HepG2 (cell line): ENCODE measurements around the gene MALRD1. TPM values are rescaled to one million over a fixed set of nuclear protein-coding genes. Genes with fewer than 3 reads are reported as not detected.

Experiments used
- ATAC-seq: fragments of 200-7000 bp; cut with Tn5 transposase; 3 replicates; pipeline ENCODE4 v1.9.1; 2020; ENCODE audit warnings: mild to moderate bottlenecking, moderate library complexity
- BruUV-seq: library from RNA; stranded (reverse); fragments of 400-500 nt; replicated peaks from 2 replicates; lab custom pipeline; 2021; lab: Mats Ljungman, UMichigan
- CTCF ChIA-PET: fragments of 300-600 bp; formaldehyde crosslinking; extraction: SDS; loops from one replicate; lab custom pipeline; 2021; ENCODE audit warnings: low total read pairs, inconsistent platforms, low intra/inter-chr PET ratio; lab: Yijun Ruan, JAX
- POLR2A ChIA-PET: fragments of 350-600 bp; sonication (Branson Sonifier 250); formaldehyde crosslinking; loops from one replicate; lab custom pipeline; 2020; ENCODE audit warnings: antibody characterized with exemption, inconsistent platforms; lab: Yijun Ruan, JAX
- DNase-seq: peaks from one replicate; pipeline ENCODE4 v3.0.0-alpha.2; 2015; ENCODE audit warnings: low spot score
- FAIRE-seq: peaks from 3 replicates; lab custom pipeline; 2011; peaks lifted over from hg19 to GRCh38; lab: Jason Lieb, UNC
- H2AFZ ChIP-seq: one replicate; pipeline ENCODE4 v1.6.1; 2011; ENCODE audit warnings: low read length, inconsistent platforms
- H3K27ac ChIP-seq: fragments of 300-600 bp; 3 replicates; pipeline ENCODE4 v1.8.0; 2011; ENCODE audit warnings: mixed run types, mild to moderate bottlenecking, mixed read lengths, low read length, inconsistent platforms; ENCODE audit not compliant: insufficient read depth; ENCODE audit errors: extremely low read length
- H3K27me3 ChIP-seq, 2 experiments: fragments of 200-600 bp in 1 of 2; 2 replicates in 1 of 2; 3 replicates in 1 of 2; pipeline versions ENCODE4 v1.6.0 to v1.8.0; 2011; ENCODE audit warnings: low read length in 2 of 2, mild to moderate bottlenecking in 2 of 2, moderate library complexity in 2 of 2, inconsistent platforms in 1 of 2; ENCODE audit not compliant: insufficient read depth in 2 of 2, control insufficient read depth in 1 of 2
- H3K36me3 ChIP-seq, 2 experiments: fragments of 200-600 bp in 1 of 2; replicated peaks in 1 of 2; 2 replicates in 1 of 2; 3 replicates in 1 of 2; pipeline versions ENCODE4 v1.5.1 to v1.8.0; 2011; ENCODE audit warnings: low read length in 2 of 2, inconsistent platforms in 1 of 2; ENCODE audit not compliant: insufficient read depth in 2 of 2, control insufficient read depth in 1 of 2
- H3K4me1 ChIP-seq: 2 replicates; pipeline ENCODE4 v1.5.1; 2012; ENCODE audit warnings: low read length, inconsistent platforms; ENCODE audit not compliant: insufficient read depth
- H3K4me2 ChIP-seq: 2 replicates; pipeline ENCODE4 v1.6.0; 2011; ENCODE audit warnings: low read depth, low read length, inconsistent platforms
- H3K4me3 ChIP-seq, 3 experiments: fragments of 200-600 bp in 1 of 3; sonication (generic), shearing (Covaris generic) in 1 of 3; replicated peaks in 1 of 3; 2 replicates each; pipeline ENCODE4 v1.5.1; 2011 to 2016; ENCODE audit warnings: low read length in 3 of 3, inconsistent platforms in 2 of 3, low read depth in 2 of 3, mild to moderate bottlenecking in 2 of 3, control low read depth in 1 of 3, mixed read lengths in 1 of 3; ENCODE audit not compliant: insufficient read depth in 1 of 3
- H3K79me2 ChIP-seq: one replicate; pipeline ENCODE4 v1.6.1; 2011; ENCODE audit warnings: low read length, inconsistent platforms; ENCODE audit not compliant: insufficient read depth
- H3K9ac ChIP-seq: 2 replicates; pipeline ENCODE4 v1.6.0; 2011; ENCODE audit warnings: mild to moderate bottlenecking, low read depth, low read length, inconsistent platforms; ENCODE audit not compliant: insufficient read depth
- H3K9me3 ChIP-seq: 2 replicates; pipeline ENCODE4 v1.5.1; 2012; ENCODE audit warnings: mild to moderate bottlenecking, low read length
- H4K20me1 ChIP-seq: 2 replicates; pipeline ENCODE4 v1.6.0; 2011; ENCODE audit warnings: inconsistent platforms, mild to moderate bottlenecking, low read length, moderate library complexity; ENCODE audit not compliant: insufficient read depth
- ARID5B ChIP-seq: IDR thresholded peaks from 2 replicates; pipeline ENCODE4 v1.4.0; 2020; ENCODE audit warnings: mild to moderate bottlenecking, missing genetic modification reagents
- DPF2 ChIP-seq: sonication (generic); formaldehyde crosslinking; IDR thresholded peaks from 2 replicates; pipeline ENCODE4 v1.4.0; 2020; ENCODE audit warnings: mild to moderate bottlenecking, low read depth, missing genetic modification reagents, borderline replicate concordance
- EED ChIP-seq: sonication (generic); formaldehyde crosslinking; IDR thresholded peaks from 2 replicates; pipeline ENCODE4 v1.5.0; 2020; ENCODE audit warnings: mild to moderate bottlenecking, missing genetic modification reagents
- MAFF ChIP-seq: IDR thresholded peaks from 2 replicates; pipeline ENCODE4 v1.6.1; 2011; ENCODE audit warnings: low read depth, low read length, improper control_type of control experiment
- NFAT5 ChIP-seq: sonication (generic); formaldehyde crosslinking; IDR thresholded peaks from 2 replicates; pipeline ENCODE4 v1.4.0; 2020; ENCODE audit warnings: missing genetic modification reagents
- TBL1XR1 ChIP-seq: fragments of 150-350 bp; IDR thresholded peaks from 2 replicates; pipeline ENCODE4 v1.6.1; 2014; ENCODE audit warnings: borderline replicate concordance, low read length; ENCODE audit not compliant: partially characterized antibody
- ZNF12 ChIP-seq: sonication (generic); formaldehyde crosslinking; IDR thresholded peaks from 2 replicates; pipeline ENCODE4 v1.5.0; 2020; ENCODE audit warnings: missing genetic modification reagents
- WGBS: methylation state at CpG from one replicate; pipeline ENCODE4 v1.1.6; 2017; ENCODE audit warnings: low lambda C conversion rate; 5-methylcytosine and 5-hydroxymethylcytosine counted together
- in situ Hi-C: cut with HindIII; loops from 2 replicates; pipeline ENCODE4 v1.10.0; 2017; ENCODE audit warnings: low pct_unique_long_range_greater_than_20kb; ENCODE audit not compliant: extremely low pct_ligation_motif_present
- intact Hi-C: fragments of 100-400 bp; cut with micrococcal nuclease; formaldehyde crosslinking; loops from one replicate; pipeline ENCODE4 v1.10.0; 2022; ENCODE audit not compliant: unreplicated experiment
- polyA plus RNA-seq, 8 experiments: library from polyadenylated mRNA; depleted of rRNA in 3 of 8; stranded (reverse) in 7 of 8; unstranded in 1 of 8; fragments of >200 nt; fragmentation: Illumina TruSeq in 4 of 8; extraction: Trizol in 4 of 8; gene quantifications; 2 replicates each; pipeline versions ENCODE4 v1.2.1 to v1.2.3, GENCODE V29; 2011 to 2016; ENCODE audit warnings: low read depth in 4 of 8, missing spikeins in 1 of 8, mixed read lengths in 1 of 8; ENCODE audit not compliant: insufficient read depth in 1 of 8
- total RNA-seq, 5 experiments: library from RNA; depleted of rRNA; stranded (reverse); fragments of >200 nt; fragmentation: Illumina TruSeq; extraction: Trizol; gene quantifications; 2 replicates each; pipeline ENCODE4 v1.2.3, GENCODE V29; 2016; ENCODE audit warnings: low read depth in 1 of 5
- TF ChIP-seq, protein P1 (sequence below): sonication (generic); formaldehyde crosslinking; IDR thresholded peaks from 2 replicates; pipeline ENCODE4 v1.5.0; 2020; ENCODE audit warnings: mild to moderate bottlenecking, missing genetic modification reagents

MALRD1 gene
- total and polyA plus RNA-seq, 2 of the 13 experiments (the other 11 are each of a cell fraction or from before 2014, with no cell fraction given): 5.7 to 15.4 TPM

DNA sequence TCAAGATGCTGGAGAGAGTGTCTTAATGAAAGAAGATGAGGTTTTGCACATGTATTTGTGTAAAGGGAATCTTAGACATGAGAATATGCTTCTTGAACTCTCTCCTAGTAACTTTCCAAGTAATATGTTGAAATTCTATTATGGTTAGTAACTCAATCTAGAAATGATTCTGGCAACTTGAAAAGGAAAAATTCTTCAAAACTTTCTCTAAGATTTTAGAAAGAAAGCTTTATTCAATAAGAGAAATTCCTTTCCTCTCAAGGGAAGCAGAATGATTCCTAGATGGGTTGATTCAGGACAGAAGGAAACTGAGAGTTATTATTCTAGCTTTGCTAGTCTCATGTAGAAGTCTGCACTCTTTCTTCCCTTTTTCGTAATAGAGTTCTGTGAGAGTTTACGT lies 403.3 kb downstream of the MALRD1 start:
- no peaks in the 10 kb centered on the region for H3K4me1 ChIP-seq
- no peaks in the 10 kb centered on the region for H3K79me2 ChIP-seq
- no peaks in the 10 kb centered on the region for H3K27me3 ChIP-seq
- no peak overlapping the region for H3K4me3 ChIP-seq
- TF ChIP-seq TBL1XR1 (no peak), ZNF12 (CRISPR knock-in tag) (no peak)
- TF ChIP-seq, protein P1, sequence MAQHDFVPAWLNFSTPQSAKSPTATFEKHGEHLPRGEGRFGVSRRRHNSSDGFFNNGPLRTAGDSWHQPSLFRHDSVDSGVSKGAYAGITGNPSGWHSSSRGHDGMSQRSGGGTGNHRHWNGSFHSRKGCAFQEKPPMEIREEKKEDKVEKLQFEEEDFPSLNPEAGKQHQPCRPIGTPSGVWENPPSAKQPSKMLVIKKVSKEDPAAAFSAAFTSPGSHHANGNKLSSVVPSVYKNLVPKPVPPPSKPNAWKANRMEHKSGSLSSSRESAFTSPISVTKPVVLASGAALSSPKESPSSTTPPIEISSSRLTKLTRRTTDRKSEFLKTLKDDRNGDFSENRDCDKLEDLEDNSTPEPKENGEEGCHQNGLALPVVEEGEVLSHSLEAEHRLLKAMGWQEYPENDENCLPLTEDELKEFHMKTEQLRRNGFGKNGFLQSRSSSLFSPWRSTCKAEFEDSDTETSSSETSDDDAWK (CRISPR knock-in tag): no peak
- intact Hi-C loops: no loop called here
- no peak for ATAC-seq
- H3K36me3 ChIP-seq: no peaks in the 10 kb centered on the region
- ChIA-PET CTCF (no interaction called here), POLR2A (no interaction called here)
- H3K27ac ChIP-seq: no peak overlapping the region
- in situ Hi-C loops: no loop called here
- WGBS: 37% methylated on average over 2 of the region's 2 CpGs
- H3K9me3 ChIP-seq: no peaks in the 10 kb centered on the region
- no peak overlapping the region for H2AFZ ChIP-seq
- no peak for DNase-seq
- no peak overlapping the region for H3K9ac ChIP-seq
- H4K20me1 ChIP-seq: no peaks in the 10 kb centered on the region
- FAIRE-seq: no peak
- no TSS peak for BruUV-seq
- H3K4me2 ChIP-seq: no peak overlapping the region

GRCh38 chr10:19453967-19454366 lies 405.4 kb downstream of the MALRD1 start:
- ATAC-seq (no peak), FAIRE-seq (no peak), DNase-seq (no peak)
- Histone ChIP-seq H2AFZ (no peak overlapping the region), H3K9me3 (no peaks in the 10 kb centered on the region), H3K36me3 (no peaks in the 10 kb centered on the region), H3K4me3 (no peak overlapping the region), H3K9ac (no peak overlapping the region), H3K27ac (no peak overlapping the region), H4K20me1 (no peaks in the 10 kb centered on the region), H3K27me3 (no peaks in the 10 kb centered on the region), H3K79me2 (no peaks in the 10 kb centered on the region), H3K4me1 (no peaks in the 10 kb centered on the region), H3K4me2 (no peak overlapping the region)
- BruUV-seq: no TSS peak
- intact Hi-C loops: no loop called here
- ChIA-PET CTCF (no interaction called here), POLR2A (no interaction called here)
- in situ Hi-C loops: no loop called here
- no peak for TF ChIP-seq EED (CRISPR knock-in tag)
- peak; percentile 67 for TF ChIP-seq MAFF
- no peak for TF ChIP-seq NFAT5
- no peak for TF ChIP-seq ARID5B (CRISPR knock-in tag)
- no peak for TF ChIP-seq DPF2 (CRISPR knock-in tag)
